HG03565 (cell line): Measurements from ENCODE around the gene ARHGEF35.
A peak's percentile ranks its signal among the peaks of the same experiment; 100 is the strongest.
"Not testable (repeated sequence)": the region's sequence is repeated elsewhere in the genome, so short reads cannot be mapped to it uniquely, and the experiment has no call there.

Experiments
- ATAC-seq: cut with Tn5 transposase; IDR thresholded peaks from one replicate; pipeline ENCODE4 v1.9.1; 2021; ENCODE audit warnings: mild to moderate bottlenecking, moderate library complexity; ENCODE audit not compliant: unreplicated experiment

Gene ARHGEF35

GRCh38 chr7:144195212-144195872 is at the start of gene ARHGEF35:
Gene ARHGEF35, minus strand, starts transcription at chr7:144195833. Its CDS starts 7,450 bp downstream, at chr7:144188383.
- peak; percentile 44 for ATAC-seq

DNA sequence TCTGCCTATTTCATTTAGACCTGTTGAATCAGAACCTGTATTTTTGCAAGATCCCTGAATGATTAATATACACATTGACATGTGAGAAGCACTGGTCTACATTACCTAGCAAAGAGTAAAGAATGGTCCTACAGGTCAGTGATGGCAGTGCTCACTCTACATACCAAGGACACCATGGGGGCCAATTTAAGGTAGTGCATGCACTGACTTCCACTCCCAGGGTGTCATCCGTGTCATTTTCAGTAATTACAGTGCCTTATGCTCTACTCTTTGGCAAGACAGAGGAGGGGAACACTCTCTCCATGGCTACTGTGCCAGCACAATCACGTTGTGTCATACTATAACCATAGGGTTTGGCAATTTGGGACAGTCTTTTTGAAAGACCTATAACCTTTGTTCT is 49.7 kb upstream of the ARHGEF35 start:
- not testable (repeated sequence) for ATAC-seq

DNA sequence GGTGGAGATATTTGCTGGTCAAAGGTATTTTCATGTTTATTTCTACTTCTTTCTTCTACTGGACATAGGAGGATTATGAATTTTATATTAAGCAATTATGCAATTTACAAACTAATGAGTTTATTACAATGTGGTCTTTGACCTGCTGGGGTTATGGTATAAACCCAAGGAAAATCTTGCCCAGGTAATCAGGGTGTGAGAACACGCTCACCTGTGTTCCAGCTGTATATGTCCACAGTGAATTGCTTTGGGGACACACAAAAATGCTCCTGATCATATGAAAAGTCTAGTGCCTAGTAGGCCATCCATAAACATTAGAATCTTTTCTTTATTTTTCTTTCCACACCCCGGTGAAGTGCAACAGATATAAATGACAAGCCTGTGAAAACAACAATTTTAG is 43.7 kb upstream of the ARHGEF35 start, which contains the start of gene OR2A42:
Gene OR2A42, minus strand, starts transcription at position 241 of the 400 bp plus-strand sequence. CDS start 6,762 bp downstream, outside the sequence.
- not testable (repeated sequence) for ATAC-seq

GRCh38 chr7:144238530-144239082 is 43.0 kb upstream of the ARHGEF35 start:
- not testable (repeated sequence) for ATAC-seq

- not testable (repeated sequence) for ATAC-seq
Measured at GRCh38 chr7:144233039-144233438, 37.4 kb upstream of the ARHGEF35 start.

DNA sequence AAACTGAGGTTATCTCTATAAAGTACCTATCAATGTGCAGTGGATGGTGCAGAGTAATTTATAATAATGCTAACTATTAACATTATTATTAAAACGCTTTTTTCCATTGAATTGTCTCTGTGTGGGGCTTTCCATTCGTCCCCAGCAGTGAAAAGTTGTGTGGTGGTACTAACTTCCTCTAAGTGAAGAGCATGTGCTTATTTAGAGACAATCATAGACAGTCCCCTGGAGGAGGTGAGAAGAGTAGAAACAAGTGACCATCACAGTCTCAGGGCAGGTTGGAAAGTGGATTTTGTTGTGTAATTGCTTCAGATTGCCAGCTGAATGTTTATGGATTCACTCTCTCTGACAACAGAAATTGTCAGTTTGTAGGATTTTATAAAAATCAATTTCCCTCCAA is 35.4 kb upstream of the ARHGEF35 start:
- not testable (repeated sequence) for ATAC-seq

DNA sequence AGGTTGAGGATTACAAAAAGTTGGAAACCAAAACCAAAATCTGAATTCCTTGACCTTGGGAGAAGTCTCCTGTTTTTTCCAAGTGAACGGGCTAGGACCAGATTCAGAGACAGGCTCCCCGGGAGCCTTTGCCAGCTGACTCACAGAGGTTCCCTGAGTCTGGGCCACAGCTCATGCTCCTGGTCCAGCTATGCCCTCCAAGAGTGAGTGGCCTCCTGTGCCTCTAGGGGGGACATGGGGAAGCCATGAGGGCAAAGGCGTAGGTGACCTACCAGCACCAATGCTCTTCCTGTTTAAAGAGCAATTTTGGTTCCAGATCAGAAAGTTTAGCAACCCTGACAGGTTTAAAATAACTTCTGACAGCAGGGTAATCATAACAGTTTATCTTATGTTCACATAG is 33.2 kb upstream of the ARHGEF35 start:
- ATAC-seq: not testable (repeated sequence)

GRCh38 chr7:144226866-144227265 is 31.2 kb upstream of the ARHGEF35 start:
- ATAC-seq: not testable (repeated sequence)

DNA sequence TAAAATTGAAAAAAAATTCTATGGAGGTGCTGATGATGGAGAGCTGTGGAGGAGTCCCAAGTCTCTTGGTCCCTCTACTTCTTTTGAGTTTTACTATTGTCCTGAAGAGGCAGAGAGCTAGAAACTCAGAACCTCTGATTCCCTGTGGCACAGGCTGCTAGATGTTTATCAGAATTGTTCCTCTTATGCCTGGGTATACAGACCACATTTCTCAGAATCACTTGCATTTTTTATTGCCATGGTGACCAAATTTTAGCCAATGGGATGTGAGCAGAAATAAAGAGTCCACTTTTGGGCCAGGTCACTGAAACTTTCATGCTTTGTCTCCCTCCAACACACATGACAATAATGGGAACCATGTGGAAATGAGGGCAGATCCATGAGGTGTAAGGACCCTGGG is 28.0 kb upstream of the ARHGEF35 start:
- not testable (repeated sequence) for ATAC-seq

DNA sequence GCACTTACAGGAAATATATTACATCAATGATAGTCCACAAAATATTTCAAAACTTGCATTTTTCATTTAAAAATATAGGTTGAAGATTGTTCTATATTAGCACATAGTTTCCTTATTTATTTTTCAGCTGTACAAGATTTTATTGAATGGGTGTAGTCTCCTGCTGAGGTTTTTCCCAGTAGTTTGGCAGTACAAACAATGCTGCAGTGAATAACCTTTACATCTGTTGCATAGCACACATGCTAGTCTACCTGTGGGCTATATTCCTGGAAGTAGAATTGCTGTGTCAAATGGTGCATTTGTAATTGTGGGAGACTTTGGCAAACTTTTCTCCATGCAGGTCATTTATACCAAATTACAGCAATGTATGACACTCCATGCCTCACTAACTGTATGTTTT is 24.9 kb upstream of the ARHGEF35 start:
- not testable (repeated sequence) for ATAC-seq

GRCh38 chr7:144219149-144219548 is 23.5 kb upstream of the ARHGEF35 start:
- not testable (repeated sequence) for ATAC-seq

DNA sequence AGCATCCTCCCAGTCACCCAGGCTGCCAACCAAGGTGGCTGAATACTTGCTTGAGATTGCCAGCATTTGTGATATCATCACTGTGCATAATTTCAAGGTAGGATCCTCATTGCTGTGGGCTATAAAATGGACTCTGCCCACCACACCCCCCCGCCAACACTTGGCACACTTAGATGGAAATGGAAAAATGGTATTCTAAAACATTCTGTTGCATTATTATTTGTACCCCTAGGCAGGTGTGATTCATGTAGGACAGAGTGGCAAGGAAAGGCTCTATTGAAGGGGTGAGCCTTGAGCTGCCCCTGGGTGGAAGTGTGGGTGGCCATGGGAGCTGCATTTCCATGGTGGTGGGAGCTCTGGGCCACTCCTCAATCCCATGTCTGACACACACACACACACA is 22.9 kb upstream of the ARHGEF35 start:
- not testable (repeated sequence) for ATAC-seq

GRCh38 chr7:144217200-144217599 is 21.6 kb upstream of the ARHGEF35 start:
- ATAC-seq: not testable (repeated sequence)

DNA sequence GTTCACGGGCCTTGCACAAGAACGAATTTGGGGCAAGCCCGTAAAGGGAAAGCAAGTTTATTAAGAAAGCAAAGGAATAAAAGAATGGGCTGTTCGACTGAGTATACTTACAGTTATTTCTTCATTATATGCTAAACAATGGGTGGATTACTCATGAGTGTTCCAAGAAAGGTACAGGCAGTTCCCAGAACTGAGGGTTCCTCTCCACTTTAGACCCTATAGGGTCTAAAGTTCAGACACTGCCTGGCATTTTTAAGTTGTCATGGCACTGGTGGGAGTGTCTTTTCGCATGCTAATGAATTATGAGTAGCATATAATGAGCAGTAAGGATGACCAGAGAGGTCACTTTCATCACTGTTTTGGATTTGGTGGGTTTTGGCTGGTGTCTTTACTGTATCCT is 9.7 kb upstream of the ARHGEF35 start:
- ATAC-seq: not testable (repeated sequence)

DNA sequence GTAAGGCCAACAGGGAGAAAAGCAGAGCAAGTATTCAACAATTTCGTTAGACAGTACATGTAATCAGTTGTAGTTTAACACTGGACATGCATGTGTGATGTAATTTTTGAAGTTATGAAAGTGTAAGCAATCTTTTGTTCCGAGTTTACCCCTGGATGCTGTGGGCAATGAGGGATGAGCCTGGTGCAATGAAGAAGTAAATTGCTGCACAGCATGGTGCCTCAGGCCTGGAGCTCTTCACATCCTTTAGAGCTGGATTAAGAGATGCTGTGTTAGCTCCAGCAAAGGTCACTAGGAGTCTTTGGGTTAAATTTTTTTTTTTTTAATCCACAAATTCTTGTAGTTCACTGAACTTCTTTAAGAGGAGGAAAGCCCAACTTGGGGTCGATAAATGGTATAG is 7.5 kb upstream of the ARHGEF35 start:
- not testable (repeated sequence) for ATAC-seq

DNA sequence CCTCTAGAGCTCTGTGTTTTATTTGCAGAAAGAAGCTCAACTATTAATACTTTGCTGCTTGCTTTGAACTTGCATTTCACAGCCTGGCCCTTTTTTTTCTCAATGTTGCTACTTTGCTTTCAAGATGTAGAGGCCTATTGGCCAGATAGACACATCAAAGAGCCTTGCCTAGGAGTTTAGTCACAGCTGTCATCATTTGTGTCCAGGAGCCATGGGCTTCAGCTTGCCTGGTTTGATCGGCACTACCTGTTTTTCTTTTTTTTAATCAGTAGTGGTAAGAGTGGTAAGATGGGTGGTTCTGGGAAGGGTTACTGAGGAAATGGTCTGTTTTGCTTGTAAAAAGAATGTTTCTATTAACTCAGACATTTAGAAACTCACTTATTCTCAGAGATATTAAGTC is 6.3 kb upstream of the ARHGEF35 start:
- peak; percentile 23 for ATAC-seq

DNA sequence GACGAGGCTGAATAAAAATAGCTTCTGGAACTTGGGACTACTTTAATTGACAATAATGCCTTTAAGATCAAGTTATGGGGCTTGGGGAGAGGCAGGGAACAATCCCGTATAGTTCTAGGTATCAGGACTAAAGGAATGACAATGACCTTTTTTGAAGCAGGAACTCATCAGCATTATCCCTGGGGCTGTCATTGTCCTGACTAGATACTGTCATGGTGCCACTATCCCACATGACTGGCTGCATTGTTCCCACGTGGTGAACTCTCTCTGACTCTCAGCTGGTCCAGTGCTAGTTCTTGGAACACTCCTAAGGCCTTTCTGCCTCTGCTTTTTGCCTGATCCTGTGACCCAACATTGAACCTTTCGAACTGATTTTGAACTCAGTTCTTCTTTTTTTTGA is 3.3 kb upstream of the ARHGEF35 start:
- ATAC-seq: not testable (repeated sequence)

DNA sequence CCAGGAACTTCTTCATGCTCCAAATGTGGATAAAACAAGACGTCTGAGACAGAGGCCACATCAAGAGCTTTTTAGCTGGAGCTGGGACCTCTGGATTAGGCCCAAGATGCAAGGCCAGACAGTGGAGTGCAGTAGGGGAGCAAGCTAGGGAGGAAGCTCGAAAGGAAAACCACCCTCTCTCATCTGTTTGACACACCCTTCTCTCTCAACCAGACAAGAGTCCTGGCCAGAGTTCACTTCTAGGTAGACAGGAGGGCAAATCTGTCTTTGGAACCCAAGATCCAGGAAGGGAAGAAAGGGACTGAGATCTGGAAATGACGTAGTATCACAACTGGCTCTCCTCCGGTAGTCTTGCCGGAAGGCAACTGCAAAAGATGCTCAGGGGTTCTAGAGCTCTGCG is 1.2 kb downstream of the ARHGEF35 start:
- not testable (repeated sequence) for ATAC-seq

DNA sequence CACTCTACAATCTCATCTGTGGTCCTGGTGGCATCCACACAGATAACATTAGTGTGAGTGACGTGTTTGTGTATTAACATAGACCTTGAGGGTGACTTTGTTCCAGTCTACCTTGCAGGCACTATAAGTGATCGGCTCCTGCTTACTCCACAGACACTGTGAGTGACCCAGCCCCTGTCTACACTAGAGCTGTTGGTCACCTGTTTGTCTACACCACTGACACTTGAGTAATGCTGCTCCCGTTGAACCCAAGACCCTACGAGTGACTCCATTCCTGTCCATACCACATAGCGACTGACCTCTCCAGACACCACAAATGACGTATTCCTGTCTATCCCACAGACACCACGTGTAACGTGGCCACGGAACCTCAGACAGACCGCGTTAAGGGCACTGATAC is 1.9 kb downstream of the ARHGEF35 start:
- ATAC-seq: not testable (repeated sequence)

DNA sequence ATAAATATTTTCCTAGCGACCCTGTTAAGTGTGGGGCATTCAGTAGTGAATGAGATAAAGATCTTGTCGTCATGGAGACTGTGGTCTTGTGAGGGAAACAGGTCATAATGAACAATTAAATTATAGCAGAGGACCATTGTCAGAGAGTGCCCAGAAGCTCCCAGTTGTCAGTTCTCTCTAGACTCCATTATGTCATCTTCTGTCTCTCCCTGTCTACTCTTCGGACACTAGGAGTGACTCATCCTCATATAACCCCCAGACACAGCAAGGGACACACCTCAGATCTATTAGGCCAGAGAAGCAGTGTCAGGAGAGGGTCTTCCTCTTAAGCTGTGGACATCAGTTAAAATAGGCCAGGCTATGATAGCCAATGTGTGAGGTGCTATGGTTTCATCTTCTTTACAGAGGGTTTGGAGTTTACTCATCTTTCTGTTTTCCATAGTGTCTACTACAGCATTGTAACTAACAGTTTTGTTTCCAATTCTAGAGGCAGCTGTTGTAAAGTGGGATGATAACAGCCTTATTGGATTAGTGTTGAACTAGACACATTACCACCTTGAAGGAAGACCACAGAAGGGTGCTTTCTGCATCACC is 7.0 kb downstream of the ARHGEF35 start:
- not testable (repeated sequence) for ATAC-seq

DNA sequence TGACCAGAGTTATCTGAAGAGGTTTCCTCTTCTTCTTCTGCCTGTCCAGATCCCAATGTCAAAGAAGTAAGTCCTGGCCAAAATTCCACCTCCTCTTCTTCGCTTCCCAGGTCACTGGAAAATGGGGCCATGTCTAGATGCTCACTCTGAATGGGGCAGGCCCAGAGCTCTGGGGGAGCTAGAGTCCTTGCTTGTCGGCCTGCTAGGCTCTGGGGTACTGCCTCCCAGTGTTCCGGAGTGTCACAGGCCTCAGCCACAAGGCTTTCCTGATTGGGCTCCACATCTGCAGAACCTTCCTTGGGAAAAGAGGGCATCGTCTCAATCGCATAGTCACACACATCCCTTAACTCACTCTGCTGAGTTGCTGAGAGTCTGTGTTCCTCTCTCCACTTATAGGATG is 7.8 kb downstream of the ARHGEF35 start:
- ATAC-seq: not testable (repeated sequence)

- ATAC-seq: not testable (repeated sequence)
Measured at GRCh38 chr7:144183166-144183565, 12.5 kb downstream of the ARHGEF35 start, which contains the start of gene CTAGE4. Gene CTAGE4, plus strand, starts transcription at chr7:144183466. Its CDS starts 38 bp downstream, at chr7:144183504.
